ENCODE results near the gene REX1BD.

REX1BD gene

GRCh38 chr19:18603958-18604819 is 15.6 kb downstream of the REX1BD start:
- no peak for DNase-seq

GRCh38 chr19:18604820-18605159 is 16.2 kb downstream of the REX1BD start:
- DNase-seq, result no peak

- no peak for DNase-seq
These were observed 16.6 kb downstream of the REX1BD start for GRCh38 chr19:18605196-18605545.

- no peak for DNase-seq
These were observed 17.1 kb downstream of the REX1BD start for GRCh38 chr19:18605546-18606280.

GRCh38 chr19:18606281-18607225 is 18.0 kb downstream of the REX1BD start, which contains the start of gene CRLF1:
TSS of gene CRLF1 (minus strand) at chr19:18606799. CDS start at chr19:18606656, 143 bp downstream.
- DNase-seq, result no peak

- DNase-seq, result no peak
These were observed 18.9 kb downstream of the REX1BD start for GRCh38 chr19:18607226-18608101.

- DNase-seq, result no peak
These were observed 19.7 kb downstream of the REX1BD start for GRCh38 chr19:18608102-18608804.

- DNase-seq, result no peak
These were observed 20.5 kb downstream of the REX1BD start for GRCh38 chr19:18608805-18609716.

GRCh38 chr19:18609717-18610051 is 21.1 kb downstream of the REX1BD start:
- no peak for DNase-seq

- DNase-seq, result no peak
These were observed 21.6 kb downstream of the REX1BD start for GRCh38 chr19:18610245-18610555.

DNA sequence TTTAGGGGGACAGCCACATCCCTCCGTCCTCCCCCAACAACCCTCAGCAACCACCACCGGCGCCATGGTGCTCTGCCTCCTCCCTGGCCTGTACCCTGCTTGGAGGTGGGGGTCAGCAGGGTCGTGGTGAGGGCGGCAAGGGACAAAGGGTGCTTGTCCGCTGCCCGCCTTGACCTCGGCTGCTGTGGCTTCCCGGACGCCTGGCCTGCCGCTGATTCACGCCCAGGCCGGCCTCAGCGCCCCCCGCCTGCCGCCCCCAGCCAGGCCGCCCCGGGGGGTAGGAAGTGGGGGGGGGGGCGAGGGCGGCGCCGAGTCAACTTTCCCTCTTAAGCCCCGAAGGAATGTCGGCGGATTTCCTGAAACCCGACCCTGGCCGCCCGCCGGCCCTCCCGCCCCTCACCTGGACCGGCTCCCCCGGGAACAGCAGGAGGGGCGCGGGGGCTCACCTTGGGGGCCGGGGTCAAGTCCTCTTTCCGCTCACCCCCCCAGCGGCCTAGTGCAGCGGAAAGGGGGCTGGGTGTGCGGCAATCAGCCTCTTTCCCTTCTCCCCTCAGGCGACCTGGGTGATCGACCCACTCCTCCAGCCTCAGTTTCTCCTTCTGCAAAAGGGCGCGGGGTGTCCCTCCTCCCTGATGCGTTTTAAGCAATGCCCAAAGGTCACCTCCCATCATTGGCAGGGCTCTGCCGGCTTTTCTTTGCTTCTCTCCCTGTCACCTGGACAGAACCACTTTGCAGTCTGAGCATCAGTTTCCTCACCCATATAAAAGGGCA is 22.1 kb downstream of the REX1BD start:
- no peak for DNase-seq

GRCh38 chr19:18611327-18612050 is 22.9 kb downstream of the REX1BD start:
- DNase-seq, result no peak

GRCh38 chr19:18612051-18612771 is 23.6 kb downstream of the REX1BD start:
- DNase-seq, result no peak

GRCh38 chr19:18612772-18613588 is 24.4 kb downstream of the REX1BD start, which contains the start of gene TMEM59L:
TSS of gene TMEM59L (plus strand) at chr19:18612870. CDS start at chr19:18612959, 89 bp downstream.
- no peak for DNase-seq

DNA sequence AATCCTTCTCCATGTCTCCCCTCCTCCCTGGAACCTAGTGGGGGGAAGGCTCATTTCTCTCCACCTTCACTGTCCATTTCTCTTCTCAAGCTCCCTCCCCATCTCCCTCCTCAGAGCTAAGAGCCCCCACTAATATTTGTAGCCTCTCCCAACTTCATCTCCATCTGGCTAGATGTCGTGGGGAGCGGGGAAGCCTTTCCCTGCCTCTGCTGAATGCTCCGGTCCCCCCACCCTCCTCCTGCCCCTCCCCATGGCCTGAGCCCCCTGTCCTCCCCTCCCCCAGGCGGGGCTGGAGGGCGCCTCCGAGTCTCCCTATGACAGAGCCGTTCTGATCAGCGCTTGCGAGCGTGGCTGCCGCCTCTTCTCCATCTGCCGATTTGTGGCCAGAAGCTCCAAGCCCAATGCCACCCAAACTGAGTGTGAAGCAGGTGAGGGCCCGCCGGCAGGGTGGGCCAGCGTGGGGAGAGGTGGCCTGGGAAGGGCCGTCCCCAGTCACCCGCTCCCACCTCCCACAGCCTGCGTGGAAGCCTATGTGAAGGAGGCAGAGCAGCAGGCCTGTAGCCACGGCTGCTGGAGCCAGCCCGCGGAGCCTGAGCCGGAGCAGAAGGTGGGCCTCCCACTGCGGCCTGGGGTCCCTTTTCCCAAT is 25.1 kb downstream of the REX1BD start:
- no peak for DNase-seq

GRCh38 chr19:18616023-18616422 is 27.4 kb downstream of the REX1BD start:
- DNase-seq, result no peak

- DNase-seq, result no peak
These were observed 29.0 kb downstream of the REX1BD start for GRCh38 chr19:18617562-18617961.
